Common myeloid progenitor, CD34-positive (primary cell): ENCODE results near the gene CFAP161.

Source experiments
- CTCF ChIA-PET: fragments of 350-600 bp; sonication (Branson Sonifier 250); formaldehyde crosslinking; loops from one replicate; lab custom pipeline; 2021; ENCODE audit warnings: antibody characterized with exemption; lab: Charles Lee
- POLR2A ChIA-PET: fragments of 350-600 bp; sonication (Branson Sonifier 250); formaldehyde crosslinking; loops from one replicate; lab custom pipeline; 2021; ENCODE audit warnings: antibody characterized with exemption; lab: Charles Lee
- DNase-seq, 3 donors: peaks; one replicate each; pipeline versions ENCODE4 v3.0.0 to v3.0.0-alpha.2; 2013
- H3K27ac ChIP-seq, 2 experiments: 1 replicate in 1 of 2; 2 replicates in 1 of 2; pipeline ENCODE4 v1.7.0; 2013; ENCODE audit warnings: inconsistent platforms in 2 of 2, low read length in 2 of 2, mild to moderate bottlenecking in 2 of 2, low read depth in 1 of 2, moderate library complexity in 1 of 2; ENCODE audit not compliant: severe bottlenecking in 2 of 2, insufficient read depth in 1 of 2, poor library complexity in 1 of 2
- H3K27me3 ChIP-seq, 5 experiments: replicated peaks in 2 of 5; 1 replicate in 3 of 5; 2 replicates in 2 of 5; pipeline versions ENCODE4 v1.6.1 to v1.7.0; 2013; ENCODE audit warnings: low read length in 4 of 5, mild to moderate bottlenecking in 2 of 5, moderate library complexity in 2 of 5, inconsistent platforms in 1 of 5; ENCODE audit not compliant: insufficient read depth in 5 of 5, control insufficient read depth in 4 of 5
- H3K36me3 ChIP-seq, 4 experiments: 1 replicate in 2 of 4; 2 replicates in 2 of 4; pipeline versions ENCODE4 v1.6.1 to v1.7.0; 2013; ENCODE audit warnings: low read length in 3 of 4, control low read depth in 1 of 4, mild to moderate bottlenecking in 1 of 4; ENCODE audit not compliant: control insufficient read depth in 4 of 4, insufficient read depth in 4 of 4
- H3K4me1 ChIP-seq, 4 experiments: 1 replicate in 3 of 4; 2 replicates in 1 of 4; pipeline versions ENCODE4 v1.6.1 to v1.7.1; 2013; ENCODE audit warnings: low read length in 3 of 4, mild to moderate bottlenecking in 3 of 4, control low read depth in 1 of 4, inconsistent platforms in 1 of 4, moderate library complexity in 1 of 4; ENCODE audit not compliant: control insufficient read depth in 4 of 4, insufficient read depth in 4 of 4; ENCODE audit errors: control extremely low read depth in 1 of 4
- H3K4me3 ChIP-seq, 7 experiments: 1 replicate in 4 of 7; 2 replicates in 3 of 7; pipeline versions ENCODE4 v1.5.1 to v1.7.0; 2013; ENCODE audit warnings: mild to moderate bottlenecking in 7 of 7, low read length in 6 of 7, moderate library complexity in 6 of 7, inconsistent platforms in 2 of 7, low read depth in 2 of 7, control low read depth in 1 of 7; ENCODE audit not compliant: insufficient read depth in 4 of 7, control insufficient read depth in 1 of 7; ENCODE audit errors: extremely low read depth in 1 of 7
- H3K9me3 ChIP-seq, 5 experiments: 1 replicate in 4 of 5; 2 replicates in 1 of 5; pipeline versions ENCODE4 v1.6.1 to v1.7.1; 2013; ENCODE audit warnings: low read length in 4 of 5, mild to moderate bottlenecking in 2 of 5, inconsistent platforms in 1 of 5, low read depth in 1 of 5, moderate library complexity in 1 of 5; ENCODE audit not compliant: control insufficient read depth in 4 of 5, insufficient read depth in 2 of 5; ENCODE audit errors: control extremely low read depth in 1 of 5
- WGBS: methylation state at CpG from one replicate; pipeline ENCODE4 v1.1.5; 2013; ENCODE audit not compliant: insufficient coverage; 5-methylcytosine and 5-hydroxymethylcytosine counted together

The CFAP161 gene

GRCh38 chr15:81097116-81097889 lies 36.8 kb upstream of the CFAP161 start:
- Histone ChIP-seq H3K27me3 (no peaks in the 10 kb centered on the region), H3K9me3 (no peaks in the 10 kb centered on the region), H3K36me3 (no peaks in the 10 kb centered on the region), H3K4me3 (no peak overlapping the region), H3K27ac (no peak overlapping the region), H3K4me1 (peaks cover 9 to 48% (median 35%) of the 10 kb centered on the region in 4 experiments)
- DNase-seq = no peak
- POLR2A ChIA-PET = no interaction called here
- CTCF ChIA-PET = interaction anchor here (1.4 to 2.8 kb wide), 2 partner anchors 120 to 169 kb away, joined by 3 to 9 read pairs; no protein-coding TSS in a partner anchor
- WGBS = 83% methylated on average over 6 of the region's 10 CpGs

GRCh38 chr15:81097890-81098280 lies 36.2 kb upstream of the CFAP161 start:
- no peak for DNase-seq
- ChIA-PET CTCF (interaction anchor here (1.4 kb wide), 1 partner anchor 120 kb away, joined by 3 read pairs; no protein-coding TSS in a partner anchor), POLR2A (interaction anchor here (0.7 kb wide), 1 partner anchor 1077 kb away, joined by 12 read pairs; no protein-coding TSS in a partner anchor)
- peak overlapping the region in 1 of 7 experiments; percentile 61 for H3K4me3 ChIP-seq
- WGBS = 89% methylated on average over 4 of the region's 5 CpGs
- no peaks in the 10 kb centered on the region for H3K9me3 ChIP-seq
- H3K36me3 ChIP-seq = no peaks in the 10 kb centered on the region
- peaks cover 3 to 44% (median 30%) of the 10 kb centered on the region in 4 experiments for H3K4me1 ChIP-seq
- H3K27me3 ChIP-seq = no peaks in the 10 kb centered on the region
- no peak overlapping the region for H3K27ac ChIP-seq

- no peak for DNase-seq
- H3K4me3 ChIP-seq = peak overlapping the region in 3 of 7 experiments; percentile 2 to 61 (median 58)
- H3K27ac ChIP-seq = peak overlapping the region in 1 of 2 experiments; percentile 51
- 89% methylated on average over 1 of the region's 4 CpGs for WGBS
- CTCF ChIA-PET = interaction anchor here (1.2 to 1.4 kb wide), 2 partner anchors 96 to 121 kb away, joined by 3 read pairs; no protein-coding TSS in a partner anchor
- H3K36me3 ChIP-seq = no peaks in the 10 kb centered on the region
- POLR2A ChIA-PET = interaction anchor here (0.6 to 1.4 kb wide), 4 partner anchors 68 to 1077 kb away, joined by 3 to 12 read pairs (median 4); no protein-coding TSS in a partner anchor
- no peaks in the 10 kb centered on the region for H3K9me3 ChIP-seq
- H3K4me1 ChIP-seq = peaks cover 3 to 44% (median 30%) of the 10 kb centered on the region in 4 experiments
- no peaks in the 10 kb centered on the region for H3K27me3 ChIP-seq
Observed at GRCh38 chr15:81098349-81098748, 35.7 kb upstream of the CFAP161 start.

GRCh38 chr15:81098861-81099651 lies 35.0 kb upstream of the CFAP161 start:
- peak; percentile 86 to 90 (median 88) for DNase-seq
- ChIA-PET POLR2A (interaction anchor here (0.6 to 1.4 kb wide), 5 partner anchors 16 to 1078 kb away, joined by 3 to 12 read pairs (median 3); no protein-coding TSS in a partner anchor), CTCF (interaction anchor here (0.7 to 6.1 kb wide), 6 partner anchors 9 to 167 kb away, joined by 3 to 53 read pairs (median 3); no protein-coding TSS in a partner anchor)
- H3K4me1 ChIP-seq = peaks cover 3 to 44% (median 30%) of the 10 kb centered on the region in 4 experiments
- 7% methylated on average over 6 of the region's 13 CpGs for WGBS
- no peaks in the 10 kb centered on the region for H3K36me3 ChIP-seq
- H3K9me3 ChIP-seq = no peaks in the 10 kb centered on the region
- no peaks in the 10 kb centered on the region for H3K27me3 ChIP-seq
- H3K27ac ChIP-seq = peak overlapping the region in 1 of 2 experiments; percentile 51
- H3K4me3 ChIP-seq = peak overlapping the region in 5 of 7 experiments; percentile 4 to 61 (median 34)

DNA sequence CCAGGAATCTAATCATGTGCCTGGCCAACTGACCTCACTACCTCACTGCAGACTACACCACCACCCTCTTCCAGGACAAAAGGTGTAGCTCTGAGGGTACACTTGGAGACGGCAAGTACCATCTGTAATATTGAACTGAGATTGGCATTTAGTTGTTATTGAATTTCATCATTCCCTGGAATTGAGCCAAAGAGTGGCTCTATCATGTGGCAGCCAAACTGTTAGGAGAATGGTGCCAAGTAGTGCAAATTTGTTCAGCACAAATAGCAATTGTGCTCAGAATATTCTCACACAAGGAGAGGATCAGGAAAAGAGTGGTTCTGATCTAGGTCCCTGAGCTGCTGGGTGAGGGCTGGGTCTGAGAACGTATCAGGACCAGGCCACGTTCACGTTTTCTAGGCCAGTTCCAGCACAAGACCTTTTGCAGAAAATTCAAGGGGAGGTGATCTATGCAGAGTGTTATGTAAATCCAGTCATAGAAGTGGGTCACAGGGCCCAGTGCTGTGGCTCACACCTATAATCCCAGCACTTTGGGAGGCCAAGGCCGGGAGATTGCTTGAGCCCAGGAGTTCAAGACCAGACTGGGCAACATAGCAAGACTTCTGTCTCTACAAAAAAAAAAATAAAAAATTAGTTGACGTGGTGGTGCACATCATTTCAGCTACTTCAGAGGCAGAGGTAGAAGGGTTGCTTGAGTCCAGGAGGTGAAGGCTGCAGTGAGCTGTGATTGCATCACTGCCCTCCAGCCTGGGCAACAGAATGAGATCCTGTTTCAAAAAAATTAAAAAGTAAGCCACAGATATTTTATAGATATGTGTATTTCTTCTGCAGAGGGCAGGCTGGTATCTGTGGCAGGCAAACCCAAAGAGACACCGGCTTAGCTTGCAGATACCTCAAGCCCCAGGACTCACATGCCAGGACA lies 31.9 kb upstream of the CFAP161 start:
- Histone ChIP-seq H3K36me3 (no peaks in the 10 kb centered on the region), H3K9me3 (no peaks in the 10 kb centered on the region), H3K4me1 (peaks cover 3 to 24% (median 17%) of the 10 kb centered on the region in 4 experiments), H3K4me3 (no peak overlapping the region), H3K27me3 (no peaks in the 10 kb centered on the region), H3K27ac (no peak overlapping the region)
- DNase-seq = no peak
- POLR2A ChIA-PET = no interaction called here
- CTCF ChIA-PET = interaction anchor here (1.1 to 6.1 kb wide), 2 partner anchors 123 to 164 kb away, joined by 3 to 53 read pairs; no protein-coding TSS in a partner anchor
- 100% methylated on average over 1 of the region's 7 CpGs for WGBS

DNA sequence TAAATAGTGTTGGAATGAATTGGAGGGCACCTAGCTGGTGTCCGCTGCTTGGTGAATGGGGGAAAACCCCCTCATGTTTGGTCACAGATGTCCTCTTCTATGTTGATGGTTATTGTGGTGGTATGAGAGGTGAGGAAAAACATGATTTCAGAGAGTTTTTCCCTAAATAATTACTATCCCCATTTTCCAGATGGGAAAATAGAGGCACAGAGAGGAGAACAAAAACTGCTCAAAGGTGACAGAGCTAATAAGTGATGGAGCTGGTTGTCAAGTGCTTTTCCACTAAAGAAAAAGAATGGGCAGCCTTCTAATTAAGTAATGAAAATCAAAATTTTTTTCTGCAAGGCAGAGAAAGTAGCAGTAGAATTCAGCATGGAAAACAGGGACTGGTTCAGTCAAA lies 30.2 kb upstream of the CFAP161 start:
- POLR2A ChIA-PET = interaction anchor here (0.6 kb wide), 1 partner anchor 22 kb away, joined by 4 read pairs; no protein-coding TSS in a partner anchor
- CTCF ChIA-PET = interaction anchor here (0.6 to 6.1 kb wide), 6 partner anchors 67 to 297 kb away, joined by 3 to 53 read pairs (median 3); no protein-coding TSS in a partner anchor
- no CpG with 5 or more reads among the region's 1 CpG for WGBS

More for the DNA sequence above, 30.2 kb upstream of the CFAP161 start:
- no peaks in the 10 kb centered on the region for H3K9me3 ChIP-seq
- H3K36me3 ChIP-seq = no peaks in the 10 kb centered on the region
- H3K27me3 ChIP-seq = no peaks in the 10 kb centered on the region
- H3K4me1 ChIP-seq = peaks cover 0 to 8% (median 7%) of the 10 kb centered on the region in 4 experiments
- DNase-seq = no peak
- H3K4me3 ChIP-seq = no peak overlapping the region
- no peak overlapping the region for H3K27ac ChIP-seq
